Measurements from ENCODE around the gene FHOD3.

DNA sequence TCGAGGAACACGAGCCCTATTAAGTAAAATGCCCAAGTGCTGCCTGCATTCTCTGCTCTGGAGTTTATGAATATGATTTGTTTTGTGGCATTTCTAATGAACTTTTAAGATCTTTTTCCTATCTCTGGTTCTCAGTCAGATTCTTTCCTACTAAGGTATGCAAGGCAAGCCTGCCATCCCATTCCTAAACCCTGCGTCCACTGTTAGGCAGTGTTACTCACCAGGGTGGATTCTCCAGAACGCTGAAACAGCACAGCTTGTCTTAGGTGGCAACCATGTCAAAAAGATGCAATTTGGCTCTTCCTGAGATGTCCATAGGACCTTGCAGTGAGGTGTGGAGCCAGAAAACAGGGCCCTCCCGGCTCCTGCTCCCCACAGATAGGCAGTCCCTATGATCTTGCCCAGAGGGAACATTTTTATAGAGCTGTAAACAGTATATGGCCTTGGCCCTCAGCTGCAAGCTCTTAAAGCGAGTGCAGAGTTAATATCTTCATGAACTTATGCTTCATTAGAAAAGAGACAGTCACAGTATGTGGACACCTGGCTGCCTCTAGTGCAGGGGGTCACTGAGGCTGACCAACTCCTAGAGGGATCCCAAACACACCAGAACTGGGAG, 446.9 kb downstream of the FHOD3 start:
- no peak for TF ChIP-seq EZH2phosphoT487 (IDR thresholded peaks at IDR 0.05; ENCODE audit: borderline replicate concordance, low read length)
- TF ChIP-seq, protein P1, sequence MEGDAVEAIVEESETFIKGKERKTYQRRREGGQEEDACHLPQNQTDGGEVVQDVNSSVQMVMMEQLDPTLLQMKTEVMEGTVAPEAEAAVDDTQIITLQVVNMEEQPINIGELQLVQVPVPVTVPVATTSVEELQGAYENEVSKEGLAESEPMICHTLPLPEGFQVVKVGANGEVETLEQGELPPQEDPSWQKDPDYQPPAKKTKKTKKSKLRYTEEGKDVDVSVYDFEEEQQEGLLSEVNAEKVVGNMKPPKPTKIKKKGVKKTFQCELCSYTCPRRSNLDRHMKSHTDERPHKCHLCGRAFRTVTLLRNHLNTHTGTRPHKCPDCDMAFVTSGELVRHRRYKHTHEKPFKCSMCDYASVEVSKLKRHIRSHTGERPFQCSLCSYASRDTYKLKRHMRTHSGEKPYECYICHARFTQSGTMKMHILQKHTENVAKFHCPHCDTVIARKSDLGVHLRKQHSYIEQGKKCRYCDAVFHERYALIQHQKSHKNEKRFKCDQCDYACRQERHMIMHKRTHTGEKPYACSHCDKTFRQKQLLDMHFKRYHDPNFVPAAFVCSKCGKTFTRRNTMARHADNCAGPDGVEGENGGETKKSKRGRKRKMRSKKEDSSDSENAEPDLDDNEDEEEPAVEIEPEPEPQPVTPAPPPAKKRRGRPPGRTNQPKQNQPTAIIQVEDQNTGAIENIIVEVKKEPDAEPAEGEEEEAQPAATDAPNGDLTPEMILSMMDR (conservative IDR thresholded peaks at IDR 0.05; ENCODE audit: low read depth, low read length): no peak
